Myocyte (in vitro differentiated cells): ENCODE measurements around the gene TECTA. TPM values are rescaled to one million over a fixed set of nuclear protein-coding genes. Genes with fewer than 3 reads are reported as not detected.
"Not testable (repeated sequence)": the region's sequence is repeated elsewhere in the genome, so short reads cannot be mapped to it uniquely, and the experiment has no call there.

Experiments
- DNase-seq: peaks from one replicate; pipeline ENCODE4 v3.0.0-alpha.2; 2012; ENCODE audit warnings: low read depth
- total RNA-seq: library from RNA; depleted of rRNA; stranded (reverse); fragments of >200 nt; gene quantifications from 2 replicates; pipeline ENCODE4 v1.2.3, GENCODE V29; 2014

TECTA gene
- total RNA-seq, 1 donor from 2014 or later: 0.70 TPM

- no peak for DNase-seq
Observed at GRCh38 chr11:121229495-121230215, 128.6 kb downstream of the TECTA start.

GRCh38 chr11:121231576-121232278 is 130.7 kb downstream of the TECTA start:
- DNase-seq: no peak

- DNase-seq: no peak
Observed at GRCh38 chr11:121235057-121235456, 134.0 kb downstream of the TECTA start.

- peak; percentile 65 for DNase-seq
Observed at GRCh38 chr11:121236115-121237001, 135.3 kb downstream of the TECTA start.

GRCh38 chr11:121237247-121237646 is 136.2 kb downstream of the TECTA start:
- DNase-seq: not testable (repeated sequence)

- DNase-seq: peak; percentile 74
Observed at GRCh38 chr11:121237686-121238658, 136.9 kb downstream of the TECTA start.

GRCh38 chr11:121238956-121239355 is 137.9 kb downstream of the TECTA start:
- DNase-seq: no peak

GRCh38 chr11:121240001-121240400 is 139.0 kb downstream of the TECTA start:
- DNase-seq: peak; percentile 64

GRCh38 chr11:121240650-121241303 is 139.7 kb downstream of the TECTA start:
- DNase-seq: peak; percentile 53

Other genes starting within 250 kb of the TECTA start
- 37.7 and 55.9 TPM in 2 replicates for gene TBCEL, start 77.1 kb upstream of the TECTA start, total RNA-seq
- gene SC5D, start 191.5 kb downstream of the TECTA start, total RNA-seq: 65.2 and 67.5 TPM in 2 replicates